Nephron (organoid): ENCODE results near the gene PIGT.

Source experiments
- H3K27ac Mint-ChIP-seq, 3 experiments: 2 replicates each; pipeline ENCODE4 v1.8.0; 2020; ENCODE audit warnings: mixed read lengths in 3 of 3, mild to moderate bottlenecking in 2 of 3, moderate library complexity in 1 of 3
- H3K27me3 Mint-ChIP-seq: 2 replicates; pipeline ENCODE4 v1.8.0; 2021; ENCODE audit warnings: low read depth, mild to moderate bottlenecking, moderate library complexity, mixed read lengths
- H3K36me3 Mint-ChIP-seq: 2 replicates; pipeline ENCODE4 v1.8.0; 2020; ENCODE audit warnings: low read depth, mixed read lengths
- H3K4me1 Mint-ChIP-seq: 2 replicates; pipeline ENCODE4 v1.8.0; 2020; ENCODE audit warnings: mixed read lengths
- H3K4me3 Mint-ChIP-seq, 3 experiments: 2 replicates each; pipeline ENCODE4 v1.8.0; 2020; ENCODE audit warnings: mild to moderate bottlenecking in 3 of 3, mixed read lengths in 3 of 3, moderate library complexity in 2 of 3
- H3K9me3 Mint-ChIP-seq: 2 replicates; pipeline ENCODE4 v1.8.0; 2020; ENCODE audit warnings: mixed read lengths
- CTCF ChIP-seq, 3 experiments: fragments of 200-600 bp; sonication (generic); IDR thresholded peaks; one replicate each; pipeline ENCODE4 v1.5.0; 2021; ENCODE audit warnings: antibody characterized with exemption in 3 of 3; ENCODE audit not compliant: unreplicated experiment in 3 of 3

Gene PIGT

GRCh38 chr20:45413479-45413878 is 2.5 kb upstream of the PIGT start:
- Mint-ChIP-seq H3K36me3 (no peaks in the 10 kb centered on the region), H3K27ac (no peak overlapping the region), H3K4me1 (peaks cover 21% of the 10 kb centered on the region), H3K4me3 (peak overlapping the region in 1 of 3 experiments; percentile 25), H3K9me3 (no peaks in the 10 kb centered on the region), H3K27me3 (peaks cover 10% of the 10 kb centered on the region)
- no peak for TF ChIP-seq CTCF (IDR thresholded peaks at IDR 0.05; ENCODE audit: unreplicated experiment in 3 of 3)

- peaks cover 21% of the 10 kb centered on the region for H3K4me1 Mint-ChIP-seq
- no peaks in the 10 kb centered on the region for H3K9me3 Mint-ChIP-seq
- no peak overlapping the region for H3K27ac Mint-ChIP-seq
- TF ChIP-seq CTCF (IDR thresholded peaks at IDR 0.05; ENCODE audit: unreplicated experiment in 3 of 3): no peak
- no peaks in the 10 kb centered on the region for H3K27me3 Mint-ChIP-seq
- peak overlapping the region; percentile 95 to 98 (median 96) for H3K4me3 Mint-ChIP-seq
- peaks cover 19% of the 10 kb centered on the region for H3K36me3 Mint-ChIP-seq
Observed at GRCh38 chr20:45416917-45417316, 976 bp downstream of the PIGT start.

GRCh38 chr20:45419188-45420091 is 3.5 kb downstream of the PIGT start:
- Mint-ChIP-seq H3K9me3 (no peaks in the 10 kb centered on the region), H3K27ac (no peak overlapping the region), H3K4me1 (peaks cover 21% of the 10 kb centered on the region), H3K27me3 (no peaks in the 10 kb centered on the region), H3K4me3 (peak overlapping the region in 2 of 3 experiments; percentile 40 to 64), H3K36me3 (peaks cover 26% of the 10 kb centered on the region)
- no peak for TF ChIP-seq CTCF (IDR thresholded peaks at IDR 0.05; ENCODE audit: unreplicated experiment in 3 of 3)

- Mint-ChIP-seq H3K27me3 (no peaks in the 10 kb centered on the region), H3K27ac (no peak overlapping the region), H3K4me3 (peak overlapping the region in 1 of 3 experiments; percentile 26), H3K36me3 (peaks cover 30% of the 10 kb centered on the region), H3K9me3 (no peaks in the 10 kb centered on the region), H3K4me1 (peaks cover 20% of the 10 kb centered on the region)
- no peak for TF ChIP-seq CTCF (IDR thresholded peaks at IDR 0.05; ENCODE audit: unreplicated experiment in 3 of 3)
Observed at GRCh38 chr20:45420125-45420524, 4.2 kb downstream of the PIGT start.

GRCh38 chr20:45423700-45424099 is 7.8 kb downstream of the PIGT start:
- Mint-ChIP-seq H3K27me3 (no peaks in the 10 kb centered on the region), H3K4me1 (no peaks in the 10 kb centered on the region), H3K9me3 (no peaks in the 10 kb centered on the region), H3K4me3 (no peak overlapping the region), H3K27ac (no peak overlapping the region), H3K36me3 (peaks cover 30% of the 10 kb centered on the region)
- no peak for TF ChIP-seq CTCF (IDR thresholded peaks at IDR 0.05; ENCODE audit: unreplicated experiment in 3 of 3)

GRCh38 chr20:45425561-45425960 is 9.6 kb downstream of the PIGT start:
- Mint-ChIP-seq H3K4me3 (no peak overlapping the region), H3K27ac (no peak overlapping the region), H3K36me3 (peaks cover 21% of the 10 kb centered on the region)

More at GRCh38 chr20:45425561-45425960, 9.6 kb downstream of the PIGT start:
- H3K9me3 Mint-ChIP-seq: no peaks in the 10 kb centered on the region
- H3K4me1 Mint-ChIP-seq: no peaks in the 10 kb centered on the region
- H3K27me3 Mint-ChIP-seq: no peaks in the 10 kb centered on the region
- no peak for TF ChIP-seq CTCF (IDR thresholded peaks at IDR 0.05; ENCODE audit: unreplicated experiment in 3 of 3)
